Measurements from ENCODE around the gene RER1.

RER1 gene

GRCh38 chr1:2452932-2453315 lies 61.3 kb downstream of the RER1 start:
- no peaks in the 10 kb centered on the region for H4K20me1 ChIP-seq (ENCODE audit: insufficient read depth, low read length)
- H3F3A ChIP-seq (ENCODE audit: insufficient read depth, low read length): no peaks in the 10 kb centered on the region
- H3K27me3 ChIP-seq (replicated peaks; ENCODE audit: insufficient read depth, low read length): peaks cover 93% of the 10 kb centered on the region
- no peaks in the 10 kb centered on the region for H3K9me3 ChIP-seq (replicated peaks; ENCODE audit: insufficient read depth, low read length)
- no peak overlapping the region for H3K9ac ChIP-seq (ENCODE audit: low read length)
- no peak overlapping the region for H3K27ac ChIP-seq (ENCODE audit: low read length)
- no peaks in the 10 kb centered on the region for H3K79me2 ChIP-seq (ENCODE audit: low read length)
- no peak overlapping the region for H3K4me2 ChIP-seq (ENCODE audit: low read depth, low read length)
- H2AFZ ChIP-seq (ENCODE audit: low read length): no peak overlapping the region
- no peak for DNase-seq
- H3K36me3 ChIP-seq (replicated peaks; ENCODE audit: insufficient read depth, low read length): no peaks in the 10 kb centered on the region
- H3K9me2 ChIP-seq (replicated peaks; ENCODE audit: insufficient read depth, low read length): no peaks in the 10 kb centered on the region
- no peak for TF ChIP-seq EZH2phosphoT487 (IDR thresholded peaks at IDR 0.05; ENCODE audit: low read length)
- H3K4me3 ChIP-seq (ENCODE audit: low read length): no peak overlapping the region
- H3K4me1 ChIP-seq (ENCODE audit: low read length): no peaks in the 10 kb centered on the region

- TF ChIP-seq EZH2 (optimal IDR thresholded peaks at IDR 0.05; ENCODE audit: low read depth, low read length) (no peak), EZH2phosphoT487 (IDR thresholded peaks at IDR 0.05; ENCODE audit: low read length) (no peak), CTCF (IDR thresholded peaks at IDR 0.05; ENCODE audit: low read length) (no peak)
- Histone ChIP-seq H4K20me1 (ENCODE audit: insufficient read depth, low read length) (no peaks in the 10 kb centered on the region), H3K4me3 (ENCODE audit: low read length) (no peak overlapping the region), H3K4me2 (ENCODE audit: low read depth, low read length) (no peak overlapping the region), H3K9me3 (replicated peaks; ENCODE audit: insufficient read depth, low read length) (no peaks in the 10 kb centered on the region), H3K27me3 (replicated peaks; ENCODE audit: insufficient read depth, low read length) (peaks cover 95% of the 10 kb centered on the region), H3F3A (ENCODE audit: insufficient read depth, low read length) (no peaks in the 10 kb centered on the region), H3K36me3 (replicated peaks; ENCODE audit: insufficient read depth, low read length) (no peaks in the 10 kb centered on the region), H2AFZ (ENCODE audit: low read length) (no peak overlapping the region), H3K79me2 (ENCODE audit: low read length) (no peaks in the 10 kb centered on the region), H3K9ac (ENCODE audit: low read length) (no peak overlapping the region), H3K4me1 (ENCODE audit: low read length) (no peaks in the 10 kb centered on the region), H3K27ac (ENCODE audit: low read length) (no peak overlapping the region), H3K9me2 (replicated peaks; ENCODE audit: insufficient read depth, low read length) (no peaks in the 10 kb centered on the region)
- DNase-seq: no peak
Measured at GRCh38 chr1:2454227-2454626, 62.6 kb downstream of the RER1 start.
